Gastrocnemius medialis (tissue), 4 donors: ENCODE data around the gene CELSR1. TPM values are rescaled to one million over a fixed set of nuclear protein-coding genes. Genes with fewer than 3 reads are reported as not detected.
A peak's percentile ranks its signal among the peaks of the same experiment; 100 is the strongest.

Experiments
- ATAC-seq, 2 donors: fragments of 150-250 bp; one replicate each; pipeline ENCODE4 v1.9.1; 2016
- DNase-seq, 2 donors: peaks; one replicate each; pipeline ENCODE4 v3.0.0-alpha.2; 2019
- H3K27ac ChIP-seq, 4 donors: fragments of 200-600 bp; sonication (generic); 1 replicate in 1 of 4; 2 replicates in 3 of 4; pipeline ENCODE4 v1.5.1; 2016 to 2018; ENCODE audit warnings: mild to moderate bottlenecking in 2 of 4, moderate library complexity in 1 of 4
- H3K27me3 ChIP-seq, 3 donors: fragments of 200-600 bp; sonication (generic) in 2 of 3; 1 replicate in 1 of 3; 2 replicates in 2 of 3; pipeline versions ENCODE4 v1.5.1 to v1.6.0; 2016 to 2019; ENCODE audit warnings: mild to moderate bottlenecking in 1 of 3, moderate library complexity in 1 of 3
- H3K36me3 ChIP-seq, 2 donors: fragments of 200-600 bp; sonication (generic) in 1 of 2; one replicate each; pipeline ENCODE4 v1.5.1; 2017 to 2018
- H3K4me1 ChIP-seq, 2 donors: fragments of 200-600 bp; sonication (generic) in 1 of 2; one replicate each; pipeline ENCODE4 v1.5.1; 2016 to 2017; ENCODE audit warnings: mild to moderate bottlenecking in 2 of 2
- H3K4me3 ChIP-seq, 4 donors: fragments of 200-600 bp; sonication (generic) in 3 of 4; 1 replicate in 1 of 4; 2 replicates in 3 of 4; pipeline ENCODE4 v1.5.1; 2016 to 2019; ENCODE audit warnings: mild to moderate bottlenecking in 2 of 4
- H3K9me3 ChIP-seq, 3 donors: fragments of 200-600 bp; sonication (generic) in 2 of 3; 1 replicate in 1 of 3; 2 replicates in 2 of 3; pipeline ENCODE4 v1.5.1; 2016 to 2019
- POLR2A ChIP-seq, 2 donors: fragments of 450-650 bp; IDR thresholded peaks; one replicate each; pipeline ENCODE4 v1.6.1; 2017; ENCODE audit warnings: antibody characterized with exemption in 2 of 2, mild to moderate bottlenecking in 2 of 2, moderate library complexity in 2 of 2
- in situ Hi-C, 4 donors: fragments of 200-750 bp; cut with MboI; loops; one replicate each; pipeline versions ENCODE4 v1.15.0 to v1.8.0; 2017; ENCODE audit warnings: low sequenced_read_pairs in 4 of 4
- intact Hi-C: fragments of 100-400 bp; cut with DNase I; formaldehyde crosslinking; loops from one replicate; pipeline ENCODE4 v1.15.1; 2023; ENCODE audit warnings: low total_unique reads
- total RNA-seq, 4 donors: library from RNA; depleted of rRNA; stranded (reverse); fragments of >200 nt; gene quantifications; one replicate each; pipeline versions ENCODE4 v1.1.0 to v1.2.3, GENCODE V29; 2016
- TF ChIP-seq, protein P1 (sequence below), 5 experiments: fragments of 450-650 bp in 3 of 5; fragments of 200-600 bp in 2 of 5; sonication (generic) in 2 of 5; IDR thresholded peaks in 4 of 5; conservative IDR thresholded peaks in 1 of 5; 1 replicate in 4 of 5; 2 replicates in 1 of 5; pipeline ENCODE4 v1.5.1; 2016 to 2019; ENCODE audit warnings: antibody characterized with exemption in 5 of 5, mild to moderate bottlenecking in 3 of 5, moderate library complexity in 3 of 5

CELSR1 gene
- total RNA-seq, 4 donors from 2014 or later, result 0.10 to 1.5 (median 0.87) TPM

- Histone ChIP-seq H3K36me3 (peaks cover 3 to 99% of the 10 kb centered on the region in 2 donors), H3K4me1 (no peaks in the 10 kb centered on the region), H3K27me3 (no peaks in the 10 kb centered on the region), H3K4me3 (no peak overlapping the region), H3K27ac (peak overlapping the region in 1 of 4 donors; percentile 8), H3K9me3 (no peaks in the 10 kb centered on the region)
- intact Hi-C loops (no loop called here), in situ Hi-C loops (no loop called here)
- no peak for DNase-seq
- no peak for TF ChIP-seq POLR2A (IDR thresholded peaks at IDR 0.05)
- TF ChIP-seq, protein P1, sequence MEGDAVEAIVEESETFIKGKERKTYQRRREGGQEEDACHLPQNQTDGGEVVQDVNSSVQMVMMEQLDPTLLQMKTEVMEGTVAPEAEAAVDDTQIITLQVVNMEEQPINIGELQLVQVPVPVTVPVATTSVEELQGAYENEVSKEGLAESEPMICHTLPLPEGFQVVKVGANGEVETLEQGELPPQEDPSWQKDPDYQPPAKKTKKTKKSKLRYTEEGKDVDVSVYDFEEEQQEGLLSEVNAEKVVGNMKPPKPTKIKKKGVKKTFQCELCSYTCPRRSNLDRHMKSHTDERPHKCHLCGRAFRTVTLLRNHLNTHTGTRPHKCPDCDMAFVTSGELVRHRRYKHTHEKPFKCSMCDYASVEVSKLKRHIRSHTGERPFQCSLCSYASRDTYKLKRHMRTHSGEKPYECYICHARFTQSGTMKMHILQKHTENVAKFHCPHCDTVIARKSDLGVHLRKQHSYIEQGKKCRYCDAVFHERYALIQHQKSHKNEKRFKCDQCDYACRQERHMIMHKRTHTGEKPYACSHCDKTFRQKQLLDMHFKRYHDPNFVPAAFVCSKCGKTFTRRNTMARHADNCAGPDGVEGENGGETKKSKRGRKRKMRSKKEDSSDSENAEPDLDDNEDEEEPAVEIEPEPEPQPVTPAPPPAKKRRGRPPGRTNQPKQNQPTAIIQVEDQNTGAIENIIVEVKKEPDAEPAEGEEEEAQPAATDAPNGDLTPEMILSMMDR (IDR thresholded peaks at IDR 0.05 in 4 of 5, conservative IDR thresholded peaks at IDR 0.05 in 1 of 5), result no peak
- ATAC-seq, result no peak
Measured at GRCh38 chr22:46347646-46348045, 189.8 kb downstream of the CELSR1 start.

GRCh38 chr22:46346680-46347405, 190.6 kb downstream of the CELSR1 start:
- Histone ChIP-seq H3K4me1 (no peaks in the 10 kb centered on the region), H3K9me3 (no peaks in the 10 kb centered on the region), H3K27ac (peak overlapping the region in 2 of 4 donors; percentile 8 to 33), H3K27me3 (no peaks in the 10 kb centered on the region), H3K4me3 (no peak overlapping the region), H3K36me3 (peaks cover 3 to 99% of the 10 kb centered on the region in 2 donors)
- TF ChIP-seq, protein P1 (IDR thresholded peaks at IDR 0.05 in 4 of 5, conservative IDR thresholded peaks at IDR 0.05 in 1 of 5), result no peak
- TF ChIP-seq POLR2A (IDR thresholded peaks at IDR 0.05), result no peak
- DNase-seq (no peak), ATAC-seq (no peak)
- intact Hi-C loops (no loop called here), in situ Hi-C loops (no loop called here)

GRCh38 chr22:46340676-46341075, 196.7 kb downstream of the CELSR1 start:
- Histone ChIP-seq H3K27me3 (no peaks in the 10 kb centered on the region), H3K27ac (no peak overlapping the region), H3K36me3 (peaks cover 0 to 74% of the 10 kb centered on the region in 2 donors), H3K4me1 (peaks cover 11 to 13% of the 10 kb centered on the region in 2 donors), H3K9me3 (no peaks in the 10 kb centered on the region), H3K4me3 (no peak overlapping the region)
- intact Hi-C loops, result no loop called here
- no peak for ATAC-seq
- in situ Hi-C loops, result no loop called here
- TF ChIP-seq POLR2A (IDR thresholded peaks at IDR 0.05), result no peak
- DNase-seq, result no peak

GRCh38 chr22:46339956-46340355, 197.5 kb downstream of the CELSR1 start:
- peaks cover 12 to 13% of the 10 kb centered on the region in 2 donors for H3K4me1 ChIP-seq
- TF ChIP-seq, protein P1 (IDR thresholded peaks at IDR 0.05 in 4 of 5, conservative IDR thresholded peaks at IDR 0.05 in 1 of 5), result no peak
- TF ChIP-seq POLR2A (IDR thresholded peaks at IDR 0.05), result no peak
- H3K4me3 ChIP-seq, result no peak overlapping the region
- H3K9me3 ChIP-seq, result no peaks in the 10 kb centered on the region
- no peak for DNase-seq
- in situ Hi-C loops (no loop called here), intact Hi-C loops (no loop called here)
- H3K36me3 ChIP-seq, result peaks cover 0 to 67% of the 10 kb centered on the region in 2 donors
- ATAC-seq, result no peak
- no peaks in the 10 kb centered on the region for H3K27me3 ChIP-seq
- H3K27ac ChIP-seq, result no peak overlapping the region

GRCh38 chr22:46338636-46339035, 198.8 kb downstream of the CELSR1 start:
- intact Hi-C loops (no loop called here), in situ Hi-C loops (no loop called here)
- no peak overlapping the region for H3K27ac ChIP-seq
- no peaks in the 10 kb centered on the region for H3K27me3 ChIP-seq
- ATAC-seq (no peak), DNase-seq (no peak)
- no peaks in the 10 kb centered on the region for H3K9me3 ChIP-seq
- peaks cover 0 to 53% of the 10 kb centered on the region in 2 donors for H3K36me3 ChIP-seq
- H3K4me1 ChIP-seq, result peaks cover 13 to 16% of the 10 kb centered on the region in 2 donors
- no peak overlapping the region for H3K4me3 ChIP-seq
- TF ChIP-seq POLR2A (IDR thresholded peaks at IDR 0.05), result no peak
- TF ChIP-seq, protein P1 (IDR thresholded peaks at IDR 0.05 in 4 of 5, conservative IDR thresholded peaks at IDR 0.05 in 1 of 5), result no peak
